ENCODE measurements around the gene USH1C.

DNA sequence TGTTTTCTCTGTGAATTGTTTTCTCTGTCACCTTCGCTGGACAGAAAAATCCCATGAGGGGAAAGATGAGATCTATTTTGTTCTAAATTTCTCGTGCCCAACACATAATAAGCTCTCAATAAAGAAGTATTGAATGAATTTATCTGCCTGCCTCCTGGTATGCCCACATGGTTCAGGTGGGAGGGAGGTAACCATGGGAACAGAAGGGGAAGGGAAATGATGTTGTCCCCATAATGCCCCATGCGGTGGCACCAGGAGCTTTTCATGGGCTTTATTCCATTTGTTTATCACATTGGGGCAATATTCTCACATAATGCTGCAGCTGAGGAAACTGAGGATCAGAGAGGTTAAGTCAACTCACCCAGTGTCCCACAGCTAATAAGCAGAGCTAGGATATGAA lies 8.7 kb downstream of the USH1C start:
- TF ChIP-seq CTCF (IDR thresholded peaks at IDR 0.05) (no peak), POLR2AphosphoS5 (IDR thresholded peaks at IDR 0.05) (no peak), POLR2A (IDR thresholded peaks at IDR 0.05) (no peak)
